ENCODE results near the gene SYNC. TPM values are rescaled to one million over a fixed set of nuclear protein-coding genes. Genes with fewer than 3 reads are reported as not detected.
"Not testable (repeated sequence)": the region's sequence is repeated elsewhere in the genome, so short reads cannot be mapped to it uniquely, and the experiment has no call there.

The SYNC gene
- total RNA-seq, 1 donor from 2014 or later, result 16.9 TPM

- ATAC-seq (peak; percentile 97), DNase-seq (peak; percentile 99)
- Histone ChIP-seq H3K36me3 (peaks cover 32% of the 10 kb centered on the region), H3K27ac (peak within 1 kb of the TSS; percentile 98), H3K9me3 (no peaks in the 10 kb centered on the region), H3K4me1 (peaks cover 38% of the 10 kb centered on the region), H3K4me3 (peak within 1 kb of the TSS; percentile 86), H3K27me3 (no peaks in the 10 kb centered on the region)
- TF ChIP-seq CTCF (IDR thresholded peaks at IDR 0.05), result no peak
- intact Hi-C loops (cut with DNase I), result no loop called here
Measured at GRCh38 chr1:32650752-32651460, 51.7 kb downstream of the SYNC start, which contains the start of gene RBBP4. TSS of gene RBBP4 (plus strand) at chr1:32651208. CDS start at chr1:32651307, 99 bp downstream.

- intact Hi-C loops (cut with DNase I), result no loop called here
- TF ChIP-seq CTCF (IDR thresholded peaks at IDR 0.05), result no peak
Measured at GRCh38 chr1:32650248-32650751, 52.3 kb downstream of the SYNC start, which contains the start of gene ZBTB8OS. TSS of gene ZBTB8OS (minus strand) at chr1:32650550. CDS start at chr1:32650529, 21 bp downstream.

GRCh38 chr1:32647308-32648134 lies 55.0 kb downstream of the SYNC start:
- Histone ChIP-seq H3K27ac (no peak overlapping the region), H3K27me3 (no peaks in the 10 kb centered on the region), H3K36me3 (peaks cover 2% of the 10 kb centered on the region), H3K4me3 (no peak overlapping the region), H3K4me1 (peaks cover 21% of the 10 kb centered on the region), H3K9me3 (no peaks in the 10 kb centered on the region)
- intact Hi-C loops (cut with DNase I), result no loop called here
- no peak for TF ChIP-seq CTCF (IDR thresholded peaks at IDR 0.05)
- DNase-seq (no peak), ATAC-seq (no peak)

More at GRCh38 chr1:32650248-32650751, 52.3 kb downstream of the SYNC start, which contains the start of gene ZBTB8OS:
- peak; percentile 93 for DNase-seq
- peaks cover 26% of the 10 kb centered on the region for H3K36me3 ChIP-seq
- peak; percentile 88 for ATAC-seq
- H3K4me1 ChIP-seq, result peaks cover 38% of the 10 kb centered on the region
- no peaks in the 10 kb centered on the region for H3K9me3 ChIP-seq
- no peaks in the 10 kb centered on the region for H3K27me3 ChIP-seq
- peak within 1 kb of the TSS; percentile 98 for H3K27ac ChIP-seq
- H3K4me3 ChIP-seq, result peak within 1 kb of the TSS; percentile 86

- peaks cover 14% of the 10 kb centered on the region for H3K4me1 ChIP-seq
- TF ChIP-seq CTCF (IDR thresholded peaks at IDR 0.05), result no peak
- H3K27ac ChIP-seq, result no peak overlapping the region
- no peaks in the 10 kb centered on the region for H3K9me3 ChIP-seq
- H3K27me3 ChIP-seq, result no peaks in the 10 kb centered on the region
- H3K4me3 ChIP-seq, result no peak overlapping the region
- intact Hi-C loops (cut with DNase I), result no loop called here
- DNase-seq (no peak), ATAC-seq (no peak)
- H3K36me3 ChIP-seq, result no peaks in the 10 kb centered on the region
Measured at GRCh38 chr1:32644426-32644825, 58.1 kb downstream of the SYNC start.

- H3K27me3 ChIP-seq; H3K4me3 ChIP-seq; H3K27ac ChIP-seq; intact Hi-C loops (cut with DNase I); ATAC-seq; H3K36me3 ChIP-seq; H3K9me3 ChIP-seq; DNase-seq; H3K4me1 ChIP-seq: not testable (repeated sequence)
Measured at GRCh38 chr1:32642292-32642827, 60.2 kb downstream of the SYNC start.
